HUES6 (cell line): Measurements from ENCODE around the gene ZNF532.

Source experiments
- H3K27ac ChIP-seq: 2 replicates; pipeline ENCODE4 v1.7.0; 2013; ENCODE audit warnings: low read depth, mild to moderate bottlenecking, low read length, inconsistent platforms
- H3K27me3 ChIP-seq: 2 replicates; pipeline ENCODE4 v1.6.1; 2013; ENCODE audit warnings: low read length; ENCODE audit not compliant: control insufficient read depth, insufficient read depth
- H3K36me3 ChIP-seq: 2 replicates; pipeline ENCODE4 v1.6.1; 2013; ENCODE audit warnings: low read length; ENCODE audit not compliant: control insufficient read depth, insufficient read depth
- H3K4me1 ChIP-seq: 2 replicates; pipeline ENCODE4 v1.6.1; 2013; ENCODE audit warnings: low read length; ENCODE audit not compliant: control insufficient read depth, insufficient read depth
- H3K4me3 ChIP-seq: 2 replicates; pipeline ENCODE4 v1.5.1; 2013; ENCODE audit warnings: low read depth, low read length
- H3K9ac ChIP-seq: one replicate; pipeline ENCODE4 v1.6.1; 2013; ENCODE audit warnings: mild to moderate bottlenecking, low read length
- H3K9me3 ChIP-seq: 2 replicates; pipeline ENCODE4 v1.6.1; 2013; ENCODE audit warnings: low read depth, low read length; ENCODE audit not compliant: control insufficient read depth, insufficient read depth

ZNF532 gene

GRCh38 chr18:59026831-59027410 is 162.2 kb downstream of the ZNF532 start:
- H3K27me3 ChIP-seq, result no peaks in the 10 kb centered on the region
- no peaks in the 10 kb centered on the region for H3K9me3 ChIP-seq
- H3K9ac ChIP-seq, result no peak overlapping the region
- peaks cover 5% of the 10 kb centered on the region for H3K4me1 ChIP-seq
- H3K4me3 ChIP-seq, result no peak overlapping the region
- H3K36me3 ChIP-seq, result no peaks in the 10 kb centered on the region
- no peak overlapping the region for H3K27ac ChIP-seq

- no peaks in the 10 kb centered on the region for H3K36me3 ChIP-seq
Observed at GRCh38 chr18:59029663-59030429, 165.2 kb downstream of the ZNF532 start.

DNA sequence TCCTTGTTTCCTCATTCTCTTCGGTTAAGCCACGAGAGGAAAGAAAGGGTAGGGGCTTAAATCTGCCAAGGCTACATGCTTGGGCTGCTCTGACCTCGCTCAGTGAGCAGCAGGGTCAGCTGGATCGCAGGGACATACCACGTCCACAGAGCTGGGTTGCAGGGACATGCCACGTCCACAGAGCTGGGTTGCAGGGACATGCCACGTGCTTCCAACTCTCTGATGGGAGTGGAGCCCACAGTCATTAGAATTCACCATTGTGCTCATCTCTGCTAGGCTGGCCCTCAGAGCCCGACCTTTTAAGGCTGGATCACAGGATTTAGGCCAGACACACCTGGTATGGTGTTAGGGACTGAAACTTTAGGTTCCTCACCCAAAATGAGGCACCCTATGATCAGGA is 167.6 kb downstream of the ZNF532 start:
- peaks cover 5% of the 10 kb centered on the region for H3K4me1 ChIP-seq
- H3K36me3 ChIP-seq, result no peaks in the 10 kb centered on the region
- H3K27me3 ChIP-seq, result no peaks in the 10 kb centered on the region
- no peaks in the 10 kb centered on the region for H3K9me3 ChIP-seq
- H3K4me3 ChIP-seq, result no peak overlapping the region
- H3K27ac ChIP-seq, result no peak overlapping the region
- H3K9ac ChIP-seq, result no peak overlapping the region

More at GRCh38 chr18:59029663-59030429, 165.2 kb downstream of the ZNF532 start:
- H3K9me3 ChIP-seq, result no peaks in the 10 kb centered on the region
- H3K27me3 ChIP-seq, result no peaks in the 10 kb centered on the region
- H3K27ac ChIP-seq, result no peak overlapping the region
- H3K4me3 ChIP-seq, result no peak overlapping the region
- H3K9ac ChIP-seq, result no peak overlapping the region
- H3K4me1 ChIP-seq, result peaks cover 5% of the 10 kb centered on the region

GRCh38 chr18:59033359-59033758 is 168.7 kb downstream of the ZNF532 start:
- Histone ChIP-seq H3K27ac (no peak overlapping the region), H3K27me3 (no peaks in the 10 kb centered on the region), H3K4me1 (peaks cover 5% of the 10 kb centered on the region), H3K4me3 (no peak overlapping the region), H3K9ac (no peak overlapping the region), H3K36me3 (no peaks in the 10 kb centered on the region), H3K9me3 (no peaks in the 10 kb centered on the region)

DNA sequence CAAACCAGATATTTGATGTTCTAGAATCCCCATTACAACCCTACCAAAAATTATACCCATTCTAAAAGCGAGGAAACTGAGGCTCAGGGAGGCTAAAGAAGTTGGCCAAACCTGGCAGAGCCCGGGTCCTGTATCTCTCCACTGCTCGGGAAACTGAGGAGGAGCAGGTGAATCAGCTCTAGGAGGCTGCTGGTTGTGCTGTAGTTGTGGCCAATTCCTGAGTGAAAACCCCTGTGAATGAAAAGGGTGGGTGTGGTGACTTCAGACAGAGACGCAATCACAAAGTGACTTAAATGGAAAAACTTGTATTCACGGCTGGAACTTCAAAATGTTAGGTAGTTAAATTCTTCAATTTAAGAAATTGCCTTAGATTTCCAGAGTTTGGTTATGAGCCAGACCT is 169.3 kb downstream of the ZNF532 start:
- Histone ChIP-seq H3K9me3 (no peaks in the 10 kb centered on the region), H3K4me1 (peaks cover 5% of the 10 kb centered on the region), H3K4me3 (no peak overlapping the region), H3K9ac (no peak overlapping the region), H3K36me3 (no peaks in the 10 kb centered on the region), H3K27ac (no peak overlapping the region), H3K27me3 (no peaks in the 10 kb centered on the region)

DNA sequence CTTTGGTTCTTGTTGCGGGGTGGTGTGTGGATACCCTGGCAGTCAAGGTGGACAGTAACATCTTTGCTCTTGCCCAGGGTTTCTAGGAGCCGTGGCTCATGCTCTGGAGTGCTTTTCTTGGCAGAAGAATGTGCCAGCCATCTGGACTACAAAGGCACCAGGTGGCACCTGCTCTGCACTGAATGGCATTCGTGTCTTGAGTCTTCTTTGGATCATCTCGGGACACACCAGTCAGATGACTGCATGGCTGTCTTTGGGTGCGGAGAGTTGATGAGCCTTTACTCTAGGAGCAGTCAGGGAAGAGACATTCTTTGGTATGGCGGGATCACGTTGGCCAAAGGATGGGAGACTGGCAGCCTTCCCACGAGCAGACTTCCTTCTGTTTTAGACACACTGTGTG is 170.9 kb downstream of the ZNF532 start:
- Histone ChIP-seq H3K4me1 (no peaks in the 10 kb centered on the region), H3K27me3 (no peaks in the 10 kb centered on the region)

More for the DNA sequence above, 170.9 kb downstream of the ZNF532 start:
- no peaks in the 10 kb centered on the region for H3K9me3 ChIP-seq
- no peak overlapping the region for H3K9ac ChIP-seq
- no peak overlapping the region for H3K4me3 ChIP-seq
- no peak overlapping the region for H3K27ac ChIP-seq
- H3K36me3 ChIP-seq, result no peaks in the 10 kb centered on the region
